HG03575 (cell line): Measurements from ENCODE around the gene DCAF8L2.
"Not testable (repeated sequence)": the region's sequence is repeated elsewhere in the genome, so short reads cannot be mapped to it uniquely, and the experiment has no call there.

Experiments used
- ATAC-seq: cut with Tn5 transposase; IDR thresholded peaks from one replicate; pipeline ENCODE4 v1.9.1; 2021; ENCODE audit not compliant: unreplicated experiment, insufficient number of reproducible peaks, low FRiP score; ENCODE audit errors: extremely low read depth

The DCAF8L2 gene

GRCh38 chrX:27671234-27671633 is 81.1 kb downstream of the DCAF8L2 start:
- ATAC-seq = no peak

GRCh38 chrX:27674491-27674890 is 84.3 kb downstream of the DCAF8L2 start:
- ATAC-seq = no peak

- ATAC-seq = no peak
Observed at GRCh38 chrX:27675493-27675892, 85.3 kb downstream of the DCAF8L2 start.

GRCh38 chrX:27679281-27679680 is 89.1 kb downstream of the DCAF8L2 start:
- no peak for ATAC-seq

GRCh38 chrX:27680726-27681125 is 90.6 kb downstream of the DCAF8L2 start:
- ATAC-seq = no peak

GRCh38 chrX:27683566-27684208 is 93.5 kb downstream of the DCAF8L2 start:
- peak; percentile 61 for ATAC-seq

GRCh38 chrX:27694667-27695066 is 104.5 kb downstream of the DCAF8L2 start:
- no peak for ATAC-seq

- no peak for ATAC-seq
Observed at GRCh38 chrX:27706526-27706925, 116.4 kb downstream of the DCAF8L2 start.

GRCh38 chrX:27715610-27716009 is 125.5 kb downstream of the DCAF8L2 start:
- no peak for ATAC-seq

- no peak for ATAC-seq
Observed at GRCh38 chrX:27728291-27728690, 138.1 kb downstream of the DCAF8L2 start.

- ATAC-seq = no peak
Observed at GRCh38 chrX:27731962-27732361, 141.8 kb downstream of the DCAF8L2 start.

- ATAC-seq = no peak
Observed at GRCh38 chrX:27735914-27736313, 145.8 kb downstream of the DCAF8L2 start.

GRCh38 chrX:27740933-27741332 is 150.8 kb downstream of the DCAF8L2 start:
- no peak for ATAC-seq

- ATAC-seq = not testable (repeated sequence)
Observed at GRCh38 chrX:27743521-27743920, 153.4 kb downstream of the DCAF8L2 start.

- ATAC-seq = no peak
Observed at GRCh38 chrX:27746516-27746915, 156.4 kb downstream of the DCAF8L2 start.

GRCh38 chrX:27750298-27750697 is 160.2 kb downstream of the DCAF8L2 start:
- not testable (repeated sequence) for ATAC-seq

- ATAC-seq = no peak
Observed at GRCh38 chrX:27751976-27752375, 161.8 kb downstream of the DCAF8L2 start.

- no peak for ATAC-seq
Observed at GRCh38 chrX:27765718-27766117, 175.6 kb downstream of the DCAF8L2 start.

- ATAC-seq = no peak
Observed at GRCh38 chrX:27767387-27767786, 177.2 kb downstream of the DCAF8L2 start.

- no peak for ATAC-seq
Observed at GRCh38 chrX:27775984-27776383, 185.8 kb downstream of the DCAF8L2 start.

- no peak for ATAC-seq
Observed at GRCh38 chrX:27796640-27797257, 206.6 kb downstream of the DCAF8L2 start.
